ENCODE measurements around the gene TPST1.
"Not testable (repeated sequence)": the region's sequence is repeated elsewhere in the genome, so short reads cannot be mapped to it uniquely, and the experiment has no call there.

The TPST1 gene

GRCh38 chr7:66396052-66396451 lies 190.9 kb downstream of the TPST1 start:
- not testable (repeated sequence) for DNase-seq

- not testable (repeated sequence) for DNase-seq
These were observed 193.7 kb downstream of the TPST1 start for GRCh38 chr7:66398841-66399240.

- no peak for DNase-seq
These were observed 194.4 kb downstream of the TPST1 start for GRCh38 chr7:66399566-66399965.

- DNase-seq = no peak
These were observed 195.3 kb downstream of the TPST1 start for GRCh38 chr7:66400400-66400799.

GRCh38 chr7:66401126-66401525 lies 196.0 kb downstream of the TPST1 start:
- not testable (repeated sequence) for DNase-seq

GRCh38 chr7:66401932-66402331 lies 196.8 kb downstream of the TPST1 start:
- not testable (repeated sequence) for DNase-seq

GRCh38 chr7:66403564-66403963 lies 198.4 kb downstream of the TPST1 start:
- DNase-seq = no peak

GRCh38 chr7:66409493-66409892 lies 204.4 kb downstream of the TPST1 start:
- DNase-seq = no peak

Data from DMS79 treated with DMSO at 0.1 percent for 48 hours (cell line).